Neural progenitor cell (in vitro differentiated cells): ENCODE data around the gene C4orf50. TPM values are rescaled to one million over a fixed set of nuclear protein-coding genes. Genes with fewer than 3 reads are reported as not detected.

Experiments
- DNase-seq: peaks from one replicate; pipeline ENCODE4 v3.0.0-alpha.2; 2016; ENCODE audit warnings: low spot score
- H2AFZ ChIP-seq: fragments of 200-600 bp; sonication (generic); replicated peaks from 2 replicates; pipeline ENCODE4 v1.6.1; 2016; ENCODE audit warnings: antibody characterized with exemption
- H3F3A ChIP-seq: fragments of 200-600 bp; sonication (generic); 2 replicates; pipeline ENCODE4 v1.6.1; 2016; ENCODE audit warnings: antibody characterized with exemption, low read depth
- H3K27ac ChIP-seq: fragments of 200-600 bp; sonication (generic); 2 replicates; pipeline ENCODE4 v1.5.1; 2016; ENCODE audit warnings: mild to moderate bottlenecking
- H3K27me3 ChIP-seq: fragments of 200-600 bp; sonication (generic); 2 replicates; pipeline ENCODE4 v1.6.1; 2016; ENCODE audit warnings: mild to moderate bottlenecking, moderate library complexity
- H3K36me3 ChIP-seq: fragments of 200-600 bp; sonication (generic); 2 replicates; pipeline ENCODE4 v1.5.1; 2016
- H3K4me1 ChIP-seq: fragments of 200-600 bp; sonication (generic); 2 replicates; pipeline ENCODE4 v1.6.1; 2016; ENCODE audit warnings: mixed run types
- H3K4me2 ChIP-seq: fragments of 200-600 bp; sonication (generic); 2 replicates; pipeline ENCODE4 v1.6.1; 2016
- H3K4me3 ChIP-seq: fragments of 200-600 bp; sonication (generic); 2 replicates; pipeline ENCODE4 v1.5.1; 2016
- H3K79me2 ChIP-seq: fragments of 200-600 bp; sonication (generic); 2 replicates; pipeline ENCODE4 v1.6.1; 2016; ENCODE audit warnings: low read depth
- H3K9ac ChIP-seq: fragments of 200-600 bp; sonication (generic); 2 replicates; pipeline ENCODE4 v1.6.1; 2016
- H3K9me3 ChIP-seq: fragments of 200-600 bp; sonication (generic); 2 replicates; pipeline ENCODE4 v1.5.1; 2016; ENCODE audit warnings: low read depth
- H4K20me1 ChIP-seq: fragments of 200-600 bp; sonication (generic); 2 replicates; pipeline ENCODE4 v1.6.1; 2016; ENCODE audit warnings: low read depth
- H3K27ac Mint-ChIP-seq: 3 replicates; pipeline ENCODE4 v1.8.0; 2021; ENCODE audit warnings: mixed read lengths
- H3K27me3 Mint-ChIP-seq: 2 replicates; pipeline ENCODE4 v1.8.0; 2022; ENCODE audit warnings: low read depth, mild to moderate bottlenecking, inconsistent platforms, moderate library complexity, mixed read lengths; ENCODE audit not compliant: insufficient read depth
- H3K36me3 Mint-ChIP-seq: 3 replicates; pipeline ENCODE4 v1.8.0; 2021; ENCODE audit warnings: mixed read lengths
- H3K4me1 Mint-ChIP-seq: 3 replicates; pipeline ENCODE4 v1.8.0; 2021; ENCODE audit warnings: mixed read lengths
- H3K4me3 Mint-ChIP-seq: 3 replicates; pipeline ENCODE4 v1.8.0; 2021; ENCODE audit warnings: mild to moderate bottlenecking, moderate library complexity, mixed read lengths
- H3K9me3 Mint-ChIP-seq: 3 replicates; pipeline ENCODE4 v1.8.0; 2020; ENCODE audit warnings: mixed read lengths
- EZH2 ChIP-seq: fragments of 200-600 bp; sonication (generic); IDR thresholded peaks from 2 replicates; pipeline ENCODE4 v1.6.1; 2017; ENCODE audit warnings: antibody characterized with exemption, mild to moderate bottlenecking, moderate library complexity
- EZH2phosphoT487 ChIP-seq: fragments of 200-600 bp; sonication (generic); IDR thresholded peaks from 2 replicates; pipeline ENCODE4 v1.6.1; 2017; ENCODE audit warnings: antibody characterized with exemption
- total RNA-seq: library from RNA; depleted of rRNA; stranded (reverse); fragments of >200 nt; gene quantifications from 2 replicates; pipeline ENCODE4 v1.2.3, GENCODE V29; 2015; ENCODE audit warnings: low replicate concordance
- TF ChIP-seq, protein P1 (sequence below): fragments of 200-600 bp; sonication (generic); IDR thresholded peaks from 2 replicates; pipeline ENCODE4 v1.5.1; 2017; ENCODE audit warnings: antibody characterized with exemption, mild to moderate bottlenecking

The C4orf50 gene
- total RNA-seq, 1 donor from 2014 or later = 0.32 TPM

DNA sequence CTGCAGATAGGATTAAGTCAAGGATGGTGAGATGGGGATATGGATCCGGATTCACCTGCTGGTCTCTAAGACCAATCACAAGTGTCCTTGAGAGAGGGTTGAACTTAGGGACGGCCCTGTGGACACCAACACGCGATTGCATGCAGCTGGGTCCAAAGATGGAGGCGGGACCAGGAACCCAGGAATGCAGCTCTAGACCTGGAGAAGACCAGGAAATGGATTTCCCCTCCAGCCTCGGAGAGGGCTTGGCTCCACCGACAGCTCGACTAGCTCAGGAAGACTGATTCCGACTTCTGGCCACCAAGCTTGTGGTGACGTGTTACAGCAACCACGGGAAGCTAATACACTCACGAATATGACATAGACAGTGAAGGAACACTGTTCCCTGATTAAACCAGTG, 4.7 kb downstream of the C4orf50 start:
- Histone ChIP-seq H3K27ac (no peak overlapping the region), H3K4me2 (no peak overlapping the region), H3K27me3 (peaks cover 22% of the 10 kb centered on the region), H2AFZ (no peak overlapping the region), H4K20me1 (no peaks in the 10 kb centered on the region), H3K79me2 (no peaks in the 10 kb centered on the region), H3K4me3 (no peak overlapping the region), H3F3A (peaks cover 2% of the 10 kb centered on the region), H3K4me1 (no peaks in the 10 kb centered on the region), H3K36me3 (no peaks in the 10 kb centered on the region), H3K9ac (no peak overlapping the region), H3K9me3 (no peaks in the 10 kb centered on the region)
- DNase-seq = no peak
- peaks cover 18% of the 10 kb centered on the region for H3K27me3 Mint-ChIP-seq
- TF ChIP-seq EZH2 (no peak), EZH2phosphoT487 (no peak)
- TF ChIP-seq, protein P1, sequence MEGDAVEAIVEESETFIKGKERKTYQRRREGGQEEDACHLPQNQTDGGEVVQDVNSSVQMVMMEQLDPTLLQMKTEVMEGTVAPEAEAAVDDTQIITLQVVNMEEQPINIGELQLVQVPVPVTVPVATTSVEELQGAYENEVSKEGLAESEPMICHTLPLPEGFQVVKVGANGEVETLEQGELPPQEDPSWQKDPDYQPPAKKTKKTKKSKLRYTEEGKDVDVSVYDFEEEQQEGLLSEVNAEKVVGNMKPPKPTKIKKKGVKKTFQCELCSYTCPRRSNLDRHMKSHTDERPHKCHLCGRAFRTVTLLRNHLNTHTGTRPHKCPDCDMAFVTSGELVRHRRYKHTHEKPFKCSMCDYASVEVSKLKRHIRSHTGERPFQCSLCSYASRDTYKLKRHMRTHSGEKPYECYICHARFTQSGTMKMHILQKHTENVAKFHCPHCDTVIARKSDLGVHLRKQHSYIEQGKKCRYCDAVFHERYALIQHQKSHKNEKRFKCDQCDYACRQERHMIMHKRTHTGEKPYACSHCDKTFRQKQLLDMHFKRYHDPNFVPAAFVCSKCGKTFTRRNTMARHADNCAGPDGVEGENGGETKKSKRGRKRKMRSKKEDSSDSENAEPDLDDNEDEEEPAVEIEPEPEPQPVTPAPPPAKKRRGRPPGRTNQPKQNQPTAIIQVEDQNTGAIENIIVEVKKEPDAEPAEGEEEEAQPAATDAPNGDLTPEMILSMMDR = no peak
- H3K27ac Mint-ChIP-seq = no peak overlapping the region
- no peaks in the 10 kb centered on the region for H3K9me3 Mint-ChIP-seq
- no peak overlapping the region for H3K4me3 Mint-ChIP-seq
- peaks cover 5% of the 10 kb centered on the region for H3K4me1 Mint-ChIP-seq
- no peaks in the 10 kb centered on the region for H3K36me3 Mint-ChIP-seq

GRCh38 chr4:6012200-6012599, 6.0 kb downstream of the C4orf50 start:
- no peaks in the 10 kb centered on the region for H3K36me3 ChIP-seq
- H3K27me3 Mint-ChIP-seq = peaks cover 19% of the 10 kb centered on the region
- peaks cover 36% of the 10 kb centered on the region for H3K27me3 ChIP-seq
- no peak overlapping the region for H3K4me3 ChIP-seq
- H3K27ac ChIP-seq = no peak overlapping the region
- no peaks in the 10 kb centered on the region for H3K79me2 ChIP-seq
- H3K36me3 Mint-ChIP-seq = no peaks in the 10 kb centered on the region
- H2AFZ ChIP-seq = no peak overlapping the region
- no peaks in the 10 kb centered on the region for H3K9me3 ChIP-seq
- H3K27ac Mint-ChIP-seq = no peak overlapping the region
- H4K20me1 ChIP-seq = no peaks in the 10 kb centered on the region
- no peak overlapping the region for H3K9ac ChIP-seq
- H3F3A ChIP-seq = peaks cover 5% of the 10 kb centered on the region
- H3K9me3 Mint-ChIP-seq = no peaks in the 10 kb centered on the region
- H3K4me2 ChIP-seq = no peak overlapping the region
- TF ChIP-seq, protein P1 = no peak
- TF ChIP-seq EZH2phosphoT487 (no peak), EZH2 (no peak)
- peaks cover 5% of the 10 kb centered on the region for H3K4me1 Mint-ChIP-seq
- no peak overlapping the region for H3K4me3 Mint-ChIP-seq
- no peak for DNase-seq
- no peaks in the 10 kb centered on the region for H3K4me1 ChIP-seq

DNA sequence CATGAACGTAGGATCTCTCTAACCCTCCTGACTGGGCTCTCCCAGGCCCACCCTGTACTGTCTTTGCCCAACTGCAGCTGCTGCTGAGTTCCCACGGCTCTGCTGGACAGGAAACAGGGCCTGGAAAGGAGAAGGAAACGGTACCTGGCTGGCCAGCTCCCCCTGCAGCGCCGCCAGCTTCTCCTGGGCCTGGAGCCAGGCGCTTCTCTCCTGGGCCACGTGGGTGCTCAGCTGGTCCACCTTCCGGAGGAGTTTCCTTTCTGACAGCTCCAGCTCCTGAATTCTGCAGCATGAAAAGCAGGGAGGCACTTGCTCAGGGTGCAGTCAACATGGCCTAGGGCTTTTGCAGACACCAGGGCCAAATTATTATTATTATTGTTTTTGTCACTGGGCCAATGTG, 6.5 kb downstream of the C4orf50 start:
- no peak overlapping the region for H3K4me3 ChIP-seq
- H3K79me2 ChIP-seq = no peaks in the 10 kb centered on the region
- no peak overlapping the region for H2AFZ ChIP-seq
- no peak for DNase-seq
- no peak for TF ChIP-seq EZH2
- TF ChIP-seq, protein P1 = no peak
- no peak for TF ChIP-seq EZH2phosphoT487
- no peak overlapping the region for H3K27ac ChIP-seq
- no peak overlapping the region for H3K27ac Mint-ChIP-seq
- peaks cover 41% of the 10 kb centered on the region for H3K27me3 ChIP-seq
- H3F3A ChIP-seq = peaks cover 5% of the 10 kb centered on the region
- H3K4me3 Mint-ChIP-seq = no peak overlapping the region
- no peaks in the 10 kb centered on the region for H3K4me1 ChIP-seq
- no peaks in the 10 kb centered on the region for H3K9me3 Mint-ChIP-seq
- H3K36me3 ChIP-seq = no peaks in the 10 kb centered on the region
- H3K4me1 Mint-ChIP-seq = peaks cover 3% of the 10 kb centered on the region
- H3K4me2 ChIP-seq = no peak overlapping the region
- no peaks in the 10 kb centered on the region for H3K36me3 Mint-ChIP-seq
- no peaks in the 10 kb centered on the region for H4K20me1 ChIP-seq
- no peaks in the 10 kb centered on the region for H3K9me3 ChIP-seq
- H3K9ac ChIP-seq = no peak overlapping the region
- peaks cover 24% of the 10 kb centered on the region for H3K27me3 Mint-ChIP-seq
